Trophoblast cell (in vitro differentiated cells and primary cell): Measurements from ENCODE around the gene FOXL1.

ENCODE experiments used
- DNase-seq, 2 donors: peaks; one replicate each; pipeline ENCODE4 v3.0.0-alpha.2; 2016
- H2AFZ ChIP-seq: 2 replicates; pipeline ENCODE4 v1.6.1; 2013; ENCODE audit warnings: low read length, moderate library complexity, mild to moderate bottlenecking; ENCODE audit not compliant: insufficient read depth, poor library complexity
- H2AK5ac ChIP-seq: 2 replicates; pipeline ENCODE4 v1.6.1; 2013; ENCODE audit warnings: mild to moderate bottlenecking, low read length
- H2BK120ac ChIP-seq: 2 replicates; pipeline ENCODE4 v1.6.1; 2013; ENCODE audit warnings: low read length, mild to moderate bottlenecking, moderate library complexity; ENCODE audit not compliant: insufficient read depth, poor library complexity
- H2BK12ac ChIP-seq: 2 replicates; pipeline ENCODE4 v1.6.1; 2013; ENCODE audit warnings: mild to moderate bottlenecking, low read length, moderate library complexity
- H2BK5ac ChIP-seq: 2 replicates; pipeline ENCODE4 v1.6.1; 2013; ENCODE audit warnings: low read length, low read depth, moderate library complexity, mild to moderate bottlenecking; ENCODE audit not compliant: poor library complexity
- H3K14ac ChIP-seq: 2 replicates; pipeline ENCODE4 v1.6.1; 2013; ENCODE audit warnings: mild to moderate bottlenecking, low read length
- H3K18ac ChIP-seq: 2 replicates; pipeline ENCODE4 v1.6.1; 2013; ENCODE audit warnings: mild to moderate bottlenecking, low read length
- H3K23ac ChIP-seq: 2 replicates; pipeline ENCODE4 v1.6.1; 2013; ENCODE audit warnings: low read length
- H3K27ac ChIP-seq: 2 replicates; pipeline ENCODE4 v1.5.1; 2013; ENCODE audit warnings: low read depth, mild to moderate bottlenecking, inconsistent platforms, low read length, moderate library complexity
- H3K27me3 ChIP-seq: 2 replicates; pipeline ENCODE4 v1.6.1; 2013; ENCODE audit warnings: inconsistent platforms, mild to moderate bottlenecking, low read length, moderate library complexity; ENCODE audit not compliant: insufficient read depth
- H3K36me3 ChIP-seq, 2 experiments: 1 replicate in 1 of 2; 2 replicates in 1 of 2; pipeline ENCODE4 v1.6.1; 2013; ENCODE audit warnings: low read length in 2 of 2, mild to moderate bottlenecking in 2 of 2, moderate library complexity in 1 of 2; ENCODE audit not compliant: insufficient read depth in 2 of 2, control insufficient read depth in 1 of 2
- H3K4ac ChIP-seq: 2 replicates; pipeline ENCODE4 v1.6.1; 2013; ENCODE audit warnings: low read depth, mild to moderate bottlenecking, low read length, moderate library complexity
- H3K4me1 ChIP-seq, 2 experiments: 1 replicate in 1 of 2; 2 replicates in 1 of 2; pipeline ENCODE4 v1.6.1; 2013; ENCODE audit warnings: low read length in 2 of 2, mild to moderate bottlenecking in 2 of 2, moderate library complexity in 1 of 2; ENCODE audit not compliant: insufficient read depth in 2 of 2, control insufficient read depth in 1 of 2
- H3K4me2 ChIP-seq: 2 replicates; pipeline ENCODE4 v1.6.1; 2013; ENCODE audit warnings: inconsistent platforms, mild to moderate bottlenecking, low read length, moderate library complexity
- H3K4me3 ChIP-seq: 2 replicates; pipeline ENCODE4 v1.5.1; 2013; ENCODE audit warnings: mild to moderate bottlenecking, low read depth, low read length, inconsistent platforms
- H3K79me1 ChIP-seq: one replicate; pipeline ENCODE4 v1.6.1; 2013; ENCODE audit warnings: low read length
- H3K79me2 ChIP-seq: 2 replicates; pipeline ENCODE4 v1.6.1; 2013; ENCODE audit warnings: low read length, mild to moderate bottlenecking; ENCODE audit not compliant: control insufficient read depth, insufficient read depth, poor library complexity
- H3K9ac ChIP-seq: 2 replicates; pipeline ENCODE4 v1.6.1; 2013; ENCODE audit warnings: mild to moderate bottlenecking, low read length
- H3K9me3 ChIP-seq: 2 replicates; pipeline ENCODE4 v1.6.1; 2013; ENCODE audit warnings: low read depth, mild to moderate bottlenecking, control low read depth, inconsistent platforms, low read length; ENCODE audit not compliant: insufficient read depth
- H4K12ac ChIP-seq: 2 replicates; pipeline ENCODE4 v1.6.1; 2013; ENCODE audit warnings: low read depth, mild to moderate bottlenecking, low read length, moderate library complexity
- H4K8ac ChIP-seq: 2 replicates; pipeline ENCODE4 v1.6.1; 2013; ENCODE audit warnings: low read depth, mild to moderate bottlenecking, low read length, moderate library complexity
- H4K91ac ChIP-seq: one replicate; pipeline ENCODE4 v1.6.1; 2013; ENCODE audit warnings: low read depth, mild to moderate bottlenecking, low read length, moderate library complexity
- WGBS: extraction: QIAGEN DNeasy Blood & Tissue Kit; methylation state at CpG from one replicate; pipeline ENCODE4 v1.1.7; 2013; ENCODE audit warnings: missing lambda C conversion rate; ENCODE audit not compliant: insufficient read length, insufficient coverage; ENCODE audit errors: extremely low coverage; 5-methylcytosine and 5-hydroxymethylcytosine counted together

Gene FOXL1

GRCh38 chr16:86594721-86595120 lies 16.4 kb downstream of the FOXL1 start:
- Histone ChIP-seq H4K8ac (no peak overlapping the region), H2BK120ac (no peak overlapping the region), H3K4me2 (no peak overlapping the region), H4K91ac (no peak overlapping the region), H2AFZ (no peak overlapping the region), H3K36me3 (no peaks in the 10 kb centered on the region), H2AK5ac (no peak overlapping the region), H3K27me3 (no peaks in the 10 kb centered on the region), H3K79me1 (no peaks in the 10 kb centered on the region), H2BK12ac (no peak overlapping the region), H3K9ac (no peak overlapping the region), H3K23ac (no peak overlapping the region), H3K14ac (no peak overlapping the region), H3K4ac (no peak overlapping the region), H3K27ac (no peak overlapping the region), H3K4me1 (no peaks in the 10 kb centered on the region), H3K18ac (no peak overlapping the region), H3K79me2 (no peaks in the 10 kb centered on the region), H3K9me3 (no peaks in the 10 kb centered on the region), H2BK5ac (no peak overlapping the region), H3K4me3 (no peak overlapping the region), H4K12ac (no peak overlapping the region)
- WGBS = no CpG with 5 or more reads among the region's 8 CpGs
- no peak for DNase-seq

GRCh38 chr16:86595983-86596605 lies 17.7 kb downstream of the FOXL1 start:
- no peak overlapping the region for H2AFZ ChIP-seq
- no peaks in the 10 kb centered on the region for H3K9me3 ChIP-seq
- H3K18ac ChIP-seq = no peak overlapping the region
- no CpG with 5 or more reads among the region's 10 CpGs for WGBS
- H4K91ac ChIP-seq = no peak overlapping the region
- H3K4me2 ChIP-seq = no peak overlapping the region
- no peak overlapping the region for H3K4me3 ChIP-seq
- no peak overlapping the region for H2BK120ac ChIP-seq
- H3K27me3 ChIP-seq = no peaks in the 10 kb centered on the region
- H2AK5ac ChIP-seq = no peak overlapping the region
- H3K79me2 ChIP-seq = no peaks in the 10 kb centered on the region
- no peak for DNase-seq
- H2BK12ac ChIP-seq = no peak overlapping the region
- no peak overlapping the region for H3K27ac ChIP-seq
- no peaks in the 10 kb centered on the region for H3K79me1 ChIP-seq
- H2BK5ac ChIP-seq = no peak overlapping the region
- H3K9ac ChIP-seq = no peak overlapping the region
- no peaks in the 10 kb centered on the region for H3K4me1 ChIP-seq
- no peak overlapping the region for H3K14ac ChIP-seq
- H4K8ac ChIP-seq = no peak overlapping the region
- H3K36me3 ChIP-seq = no peaks in the 10 kb centered on the region
- H4K12ac ChIP-seq = no peak overlapping the region
- H3K4ac ChIP-seq = no peak overlapping the region
- no peak overlapping the region for H3K23ac ChIP-seq

GRCh38 chr16:86597126-86597879 lies 19.0 kb downstream of the FOXL1 start:
- Histone ChIP-seq H3K14ac (no peak overlapping the region), H3K4ac (no peak overlapping the region), H4K8ac (no peak overlapping the region), H3K79me1 (no peaks in the 10 kb centered on the region), H3K9ac (no peak overlapping the region), H2AK5ac (no peak overlapping the region), H2BK120ac (no peak overlapping the region), H4K12ac (no peak overlapping the region), H3K36me3 (no peaks in the 10 kb centered on the region), H2BK5ac (no peak overlapping the region), H4K91ac (no peak overlapping the region), H3K27me3 (no peaks in the 10 kb centered on the region), H3K27ac (no peak overlapping the region), H3K4me3 (no peak overlapping the region), H3K79me2 (no peaks in the 10 kb centered on the region), H3K9me3 (peaks cover 2% of the 10 kb centered on the region), H3K4me2 (no peak overlapping the region), H2AFZ (no peak overlapping the region), H3K23ac (no peak overlapping the region), H3K18ac (no peak overlapping the region), H2BK12ac (no peak overlapping the region), H3K4me1 (no peaks in the 10 kb centered on the region)
- WGBS = no CpG with 5 or more reads among the region's 18 CpGs
- no peak for DNase-seq

GRCh38 chr16:86597880-86598606 lies 19.7 kb downstream of the FOXL1 start:
- Histone ChIP-seq H3K27me3 (no peaks in the 10 kb centered on the region), H3K9me3 (peaks cover 2% of the 10 kb centered on the region), H3K79me2 (no peaks in the 10 kb centered on the region), H4K8ac (no peak overlapping the region), H2BK120ac (no peak overlapping the region), H4K12ac (no peak overlapping the region), H3K79me1 (no peaks in the 10 kb centered on the region), H4K91ac (no peak overlapping the region), H3K18ac (no peak overlapping the region), H3K9ac (no peak overlapping the region), H2AFZ (no peak overlapping the region), H3K4me3 (no peak overlapping the region), H2BK12ac (no peak overlapping the region), H2BK5ac (no peak overlapping the region), H3K4me2 (no peak overlapping the region), H3K23ac (no peak overlapping the region), H3K4ac (no peak overlapping the region), H3K4me1 (no peaks in the 10 kb centered on the region), H3K14ac (no peak overlapping the region), H3K36me3 (no peaks in the 10 kb centered on the region), H2AK5ac (no peak overlapping the region), H3K27ac (no peak overlapping the region)
- DNase-seq = no peak
- WGBS = no CpG with 5 or more reads among the region's 7 CpGs
